CD4-positive, alpha-beta T cell treated with Interleukin-15 for 1 hour (primary cell): Measurements from ENCODE around the gene RAD9A.
A peak's percentile ranks its signal among the peaks of the same experiment; 100 is the strongest.

Source experiments
- DNase-seq: peaks from one replicate; pipeline ENCODE4 v3.0.0-alpha.2; 2020

Gene RAD9A

DNA sequence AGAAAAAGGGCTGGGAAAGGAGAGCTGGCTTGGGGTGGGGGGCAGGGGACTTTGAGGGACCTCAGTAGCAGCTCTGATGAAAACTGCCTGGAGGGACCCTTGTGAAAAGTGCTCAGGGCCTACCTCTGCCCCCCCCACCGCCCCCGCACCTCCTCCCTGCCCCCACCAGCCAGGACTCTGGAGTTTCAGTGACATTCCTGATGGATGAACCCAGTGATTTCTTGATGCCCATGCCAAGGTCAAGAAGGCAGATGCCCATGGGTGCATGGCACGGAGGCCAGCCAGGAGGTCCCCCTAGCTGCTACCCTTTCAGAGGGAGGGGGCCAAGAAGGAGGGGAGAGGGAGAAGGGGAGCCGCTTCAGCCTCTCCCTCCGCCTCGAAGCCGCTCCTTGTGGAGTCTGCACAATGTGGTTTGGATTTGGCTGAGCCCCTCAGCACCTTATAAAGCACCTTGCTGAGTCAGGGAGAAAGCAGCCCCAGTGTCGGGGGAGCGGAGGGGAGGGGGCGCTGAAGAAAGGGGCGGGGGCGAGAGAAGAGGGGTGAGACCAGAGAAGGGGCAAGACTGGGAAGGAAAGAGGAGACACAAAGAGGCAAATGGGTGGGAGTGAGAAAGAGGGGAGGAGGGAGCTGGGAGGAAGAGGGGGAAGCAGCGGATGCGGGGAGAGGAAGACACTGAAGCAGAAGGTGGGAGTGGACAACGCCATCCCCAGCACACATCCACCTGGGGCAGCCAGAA lies 16.3 kb upstream of the RAD9A start:
- DNase-seq = no peak

DNA sequence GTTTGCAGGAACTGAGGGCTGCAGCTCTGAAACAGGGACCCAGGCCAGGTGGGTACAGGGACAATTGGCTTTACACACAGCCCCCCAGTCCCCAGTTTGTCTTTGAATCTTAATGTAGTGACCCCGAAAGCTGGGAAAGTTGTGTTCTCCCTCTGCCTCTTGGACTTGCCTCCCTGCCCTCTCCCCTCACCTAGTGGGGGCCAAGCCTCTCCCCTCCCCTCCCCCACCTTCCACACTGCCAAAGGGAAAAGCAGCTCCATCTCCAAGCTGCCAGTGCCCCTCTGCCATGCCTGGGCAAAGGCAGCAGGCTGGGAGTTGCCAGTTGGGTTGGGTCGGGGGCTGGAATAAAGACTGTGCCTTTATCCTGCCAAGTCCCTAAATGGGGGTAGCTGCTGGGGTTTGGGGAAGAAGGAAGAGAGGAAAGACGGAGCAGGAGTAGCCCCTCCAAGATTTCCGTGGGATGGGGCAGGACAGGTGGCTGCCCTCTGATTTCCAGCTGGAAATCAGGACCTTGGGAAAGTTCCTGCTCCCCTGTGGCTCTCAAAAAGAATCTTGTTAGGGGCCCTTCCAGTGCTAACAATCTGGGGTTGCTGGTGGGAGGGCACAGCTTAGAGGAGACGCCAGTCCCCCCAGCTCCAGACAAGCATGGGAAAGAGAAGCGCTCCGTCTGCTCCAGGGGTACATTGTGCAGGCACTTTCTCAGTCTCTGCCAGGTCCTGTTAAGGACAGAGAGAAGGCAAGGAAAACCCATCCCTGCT lies 15.5 kb upstream of the RAD9A start:
- no peak for DNase-seq

DNA sequence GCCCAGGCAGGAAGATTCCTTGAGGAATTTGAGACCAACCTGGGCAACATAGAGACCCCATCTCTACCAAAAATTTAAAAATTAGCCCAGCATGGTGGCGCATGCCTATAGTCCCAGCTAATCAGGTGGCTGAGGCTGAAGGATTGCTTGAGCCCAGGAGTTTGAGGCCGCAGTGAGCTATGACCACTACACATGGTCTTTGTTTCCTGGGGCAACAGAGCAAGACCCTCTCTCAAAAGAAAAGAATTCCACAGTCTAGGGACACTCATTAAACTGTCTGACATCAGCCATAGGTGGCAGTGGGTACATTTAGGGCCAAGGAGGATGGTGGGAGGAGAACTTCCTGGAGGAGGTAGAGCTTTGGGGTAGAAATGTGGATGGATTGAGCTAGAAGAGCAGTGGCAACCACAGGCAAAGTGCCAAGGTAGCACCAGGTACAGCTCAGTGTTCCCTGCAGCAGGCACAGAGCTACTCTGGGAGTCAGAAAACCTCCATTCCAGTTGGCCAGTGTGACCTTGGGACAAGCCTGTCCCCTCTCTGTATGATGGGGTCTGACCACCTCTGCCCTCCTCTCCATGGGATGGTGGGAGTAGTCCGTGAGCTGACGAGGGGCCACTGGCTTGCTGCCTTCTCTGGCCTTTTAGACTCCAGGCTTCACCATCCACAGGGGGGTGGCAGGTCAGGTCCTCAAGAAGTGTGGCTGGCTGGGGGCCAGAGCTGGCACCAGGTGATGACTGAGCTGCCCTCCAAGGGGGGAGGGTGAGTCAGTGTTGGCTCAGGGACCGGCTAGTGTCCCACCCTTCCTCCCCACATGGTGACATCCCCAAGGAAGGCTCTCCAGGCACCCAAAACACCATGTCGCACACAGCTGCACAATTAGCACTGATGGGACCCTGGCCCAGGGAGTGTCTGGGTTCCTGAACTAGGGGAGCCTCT lies 14.6 kb upstream of the RAD9A start:
- DNase-seq = no peak

DNA sequence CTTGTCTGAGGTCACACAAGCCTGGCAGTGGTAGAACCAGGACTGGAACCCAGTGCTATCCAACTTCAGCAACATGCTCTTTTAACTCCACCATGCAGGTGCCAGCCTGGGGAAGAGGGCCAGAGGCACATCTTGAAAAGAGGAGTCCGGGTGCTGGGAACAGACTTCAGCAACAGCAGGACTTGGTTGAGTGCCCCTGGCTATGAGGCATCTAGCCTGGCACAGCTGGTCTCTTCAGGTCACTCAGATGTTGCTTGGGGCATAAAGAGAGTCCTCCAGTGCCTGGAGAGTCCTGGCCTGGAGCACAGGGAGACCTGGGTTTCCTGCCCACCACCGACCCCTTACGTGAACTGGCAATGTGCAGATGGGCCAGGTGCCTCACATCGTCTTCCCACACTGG lies 13.2 kb upstream of the RAD9A start:
- DNase-seq = no peak

DNA sequence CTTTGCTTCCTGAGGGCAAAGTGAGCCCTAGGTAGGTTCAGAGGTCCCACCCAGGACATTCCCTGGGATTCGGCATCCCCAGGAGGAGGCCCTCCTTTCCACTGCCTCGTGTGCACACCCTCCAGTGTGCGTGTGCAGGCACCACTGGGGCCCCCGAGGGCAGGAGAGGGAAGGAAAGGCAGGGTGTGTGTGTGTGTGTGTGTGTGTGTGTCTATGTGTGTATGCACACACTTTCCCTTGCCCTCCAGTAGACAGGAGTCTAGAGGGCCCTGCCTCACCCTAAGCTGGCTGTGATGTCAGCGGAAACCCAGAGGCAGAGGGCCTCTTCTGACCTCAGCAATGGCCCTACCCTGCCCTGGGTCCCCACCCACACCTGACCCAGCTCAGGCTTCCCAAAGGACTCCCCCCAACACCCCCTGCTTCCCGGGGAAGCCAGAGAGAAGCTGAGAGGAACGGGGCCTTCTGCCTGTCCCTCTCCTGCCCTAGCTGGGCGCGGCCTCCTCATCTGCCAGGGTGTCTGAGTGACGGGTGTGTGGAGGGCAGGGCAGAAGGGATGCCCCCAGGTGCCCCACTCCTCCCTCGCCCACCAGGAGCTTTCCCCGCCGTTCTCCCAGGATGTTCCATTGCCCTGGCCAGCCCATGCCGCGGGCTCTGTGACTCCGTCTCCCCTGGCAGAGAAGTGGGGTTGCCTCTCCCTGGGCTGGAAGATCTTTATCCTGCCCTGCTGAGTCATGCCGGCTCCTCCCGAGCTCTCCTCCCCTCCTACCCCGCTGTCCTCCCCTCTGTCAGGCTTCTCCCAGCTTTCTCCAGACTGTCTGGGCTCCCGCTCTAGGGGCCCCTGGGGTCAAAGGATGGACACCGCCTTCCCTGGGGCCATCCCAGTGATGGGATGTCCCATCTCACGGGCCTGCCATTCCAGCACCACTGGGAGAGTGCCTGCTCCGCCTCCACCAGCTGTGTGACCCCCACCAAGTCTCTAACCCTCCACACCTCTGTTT lies 12.4 kb upstream of the RAD9A start:
- DNase-seq = no peak

DNA sequence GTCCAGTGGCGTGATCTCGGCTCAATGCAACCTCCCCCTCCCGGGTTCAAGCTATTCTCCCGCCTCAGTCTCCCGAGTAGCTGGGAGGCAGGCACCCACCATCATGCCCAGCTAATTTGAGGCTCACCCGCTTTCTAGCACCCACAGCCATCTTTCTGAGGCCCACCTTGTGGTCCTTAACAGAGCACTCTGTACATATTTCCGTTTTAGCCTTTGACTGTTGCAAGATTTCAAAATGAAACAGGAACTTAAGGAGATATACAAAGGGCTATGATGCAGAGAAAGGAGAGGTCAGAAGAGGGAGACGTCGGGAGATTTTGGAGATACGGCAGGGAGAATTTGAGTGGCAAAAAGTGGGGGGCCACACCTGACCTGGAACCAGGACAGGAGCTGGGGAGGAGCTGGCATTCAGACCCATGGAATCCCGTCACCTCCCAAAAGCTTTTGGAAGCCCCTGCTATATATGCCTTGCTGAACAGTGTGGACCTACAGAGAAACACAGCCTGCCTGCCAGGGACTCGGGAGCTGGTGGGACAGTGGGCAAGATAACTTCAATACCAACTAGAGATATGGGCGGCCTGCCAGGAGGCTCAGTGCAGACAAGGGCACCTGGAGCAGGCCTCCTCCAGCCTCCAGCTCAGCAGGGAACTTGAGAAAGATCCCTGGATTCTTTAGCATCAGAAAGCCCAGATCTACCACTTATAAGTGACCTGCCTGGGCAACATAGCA lies 10.4 kb upstream of the RAD9A start:
- no peak for DNase-seq

DNA sequence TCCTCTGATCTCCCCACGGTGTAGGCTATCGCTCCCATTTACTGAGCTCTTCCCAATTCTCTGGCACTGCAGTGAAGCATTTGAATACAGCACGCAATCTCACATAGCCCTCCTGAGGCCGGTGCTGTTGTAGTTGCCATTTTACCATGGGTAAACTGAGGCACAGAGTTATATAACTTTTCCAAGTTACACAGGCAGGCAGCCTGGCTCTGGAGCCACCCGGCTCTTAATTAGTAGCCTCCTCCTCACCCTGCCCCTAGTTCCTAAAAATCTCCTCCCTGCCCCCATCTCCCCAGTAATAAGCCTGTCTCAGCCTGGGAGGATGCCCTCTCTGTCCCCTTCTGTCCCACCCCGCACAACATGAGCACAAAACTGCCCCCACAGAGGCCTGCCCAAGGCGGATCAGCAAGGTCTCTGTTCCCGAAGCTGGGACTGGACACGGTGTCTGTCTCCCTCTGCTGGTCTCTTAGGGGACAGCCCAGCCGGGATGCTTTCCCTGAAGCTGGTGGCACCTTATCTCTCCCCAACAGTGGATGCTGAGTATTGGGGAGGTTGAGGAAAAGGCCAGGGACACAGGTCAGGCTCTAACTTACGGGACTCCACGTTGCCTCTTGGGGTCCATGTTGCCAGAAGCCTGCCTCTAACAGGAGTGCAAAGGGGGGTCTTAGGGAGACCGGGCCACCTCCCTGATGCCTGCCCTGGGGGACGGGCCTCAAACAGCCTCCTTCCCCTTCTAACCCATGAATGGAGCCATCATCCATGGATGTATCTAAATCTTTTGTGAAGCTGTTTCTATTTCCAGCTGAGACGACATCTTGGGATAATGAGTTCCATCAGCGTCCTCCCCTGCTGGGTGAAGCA lies 9.3 kb upstream of the RAD9A start:
- DNase-seq = peak; percentile 84

DNA sequence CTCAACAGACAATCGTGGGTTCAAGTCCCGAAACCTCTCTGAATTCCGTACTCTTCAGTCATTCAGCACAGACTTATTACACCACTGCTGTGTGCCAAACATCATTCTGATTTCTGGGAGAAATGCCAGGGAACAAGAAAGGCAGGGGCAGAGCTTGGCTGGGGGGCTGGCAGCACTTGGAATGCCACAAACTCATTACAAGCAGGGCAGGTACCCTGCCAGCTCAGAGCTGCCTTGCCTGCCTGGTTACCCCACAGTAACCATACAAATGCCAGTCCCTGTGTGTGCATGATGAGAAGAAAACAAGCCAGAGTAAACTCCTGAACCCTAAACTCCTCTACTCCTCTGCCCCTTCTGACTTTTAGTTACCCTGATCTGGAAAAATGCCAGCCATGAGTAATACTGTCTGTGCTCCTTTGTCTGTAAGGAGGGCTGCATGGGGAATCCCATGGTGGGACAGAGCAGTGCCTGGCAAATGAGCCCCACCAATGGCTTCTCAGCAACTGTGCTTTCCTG lies 6.9 kb upstream of the RAD9A start:
- DNase-seq = no peak

DNA sequence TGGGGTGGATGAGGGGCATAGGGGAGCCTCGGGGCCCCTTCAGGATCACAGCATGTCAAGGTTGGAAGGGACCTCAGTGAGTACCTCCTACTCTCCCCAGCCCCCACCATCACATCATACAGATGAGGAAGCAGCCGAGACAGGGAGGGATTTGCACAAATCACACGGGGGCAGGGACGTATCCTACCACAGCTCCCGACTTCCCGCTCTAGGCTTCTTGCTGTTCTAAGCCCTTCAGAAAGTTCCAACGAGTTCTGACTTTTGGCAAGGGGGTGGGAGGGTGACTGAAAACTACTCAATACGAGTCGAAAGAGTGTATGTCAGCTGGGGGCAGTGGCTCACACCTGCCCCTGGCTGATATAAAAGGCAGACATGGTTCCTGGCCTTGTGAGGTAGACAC lies 4.7 kb upstream of the RAD9A start:
- no peak for DNase-seq

DNA sequence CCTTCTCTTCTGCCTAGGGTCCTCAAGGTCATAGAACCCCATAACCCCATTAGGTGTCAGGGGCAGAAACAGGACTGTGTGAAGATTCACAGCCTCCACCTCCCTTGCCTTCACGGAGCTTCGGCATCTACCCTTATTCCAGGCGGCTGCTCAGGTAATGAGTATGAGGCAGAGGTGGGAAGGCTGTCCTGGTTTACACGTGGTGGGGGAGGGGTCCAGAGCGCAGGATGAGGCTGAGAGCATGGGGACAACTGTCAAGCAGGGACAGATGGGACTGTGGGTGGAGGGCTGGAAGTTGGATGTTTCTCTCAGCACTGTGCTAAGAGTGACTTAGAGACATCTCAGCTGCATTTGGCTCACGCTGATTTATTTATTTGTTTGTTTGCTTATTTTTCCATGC lies 4.3 kb upstream of the RAD9A start:
- no peak for DNase-seq

DNA sequence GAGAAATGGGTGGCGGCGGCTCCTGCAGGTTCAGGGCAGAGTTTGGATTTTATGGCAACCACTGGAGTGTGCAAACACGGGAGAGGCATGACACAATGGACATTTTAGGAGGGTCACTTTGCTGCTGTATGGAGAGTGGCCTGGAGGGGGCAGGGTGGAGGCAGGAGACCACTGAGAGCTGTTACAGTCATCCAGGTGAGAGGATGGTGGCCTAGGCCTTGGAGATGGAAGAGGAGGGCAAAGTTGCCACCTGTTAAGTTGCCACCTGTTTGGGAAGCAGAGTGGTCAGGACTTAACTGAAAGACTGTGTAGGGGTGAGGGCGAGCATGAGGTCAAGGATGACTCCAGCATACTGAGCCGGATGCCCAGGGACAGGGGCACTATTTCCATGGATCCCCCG lies 2.3 kb upstream of the RAD9A start:
- peak; percentile 53 for DNase-seq

DNA sequence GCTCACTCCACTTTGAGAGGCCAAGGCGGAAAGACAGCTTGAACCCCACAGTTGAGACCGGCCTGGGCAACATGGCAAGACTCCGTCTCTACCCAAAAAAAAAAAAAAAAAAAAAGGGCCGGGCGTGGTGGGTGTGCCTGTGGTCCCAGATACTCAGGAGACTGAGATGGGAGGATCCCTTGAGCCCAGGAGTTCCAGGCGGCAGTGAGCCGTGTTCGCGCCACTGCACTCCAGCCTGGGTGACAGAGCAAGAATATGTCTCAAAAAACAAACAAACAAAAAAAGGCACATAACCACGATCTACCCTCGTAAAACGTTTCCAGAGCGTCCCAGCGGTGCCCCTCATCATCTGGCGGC lies 861 bp upstream of the RAD9A start:
- DNase-seq = no peak

DNA sequence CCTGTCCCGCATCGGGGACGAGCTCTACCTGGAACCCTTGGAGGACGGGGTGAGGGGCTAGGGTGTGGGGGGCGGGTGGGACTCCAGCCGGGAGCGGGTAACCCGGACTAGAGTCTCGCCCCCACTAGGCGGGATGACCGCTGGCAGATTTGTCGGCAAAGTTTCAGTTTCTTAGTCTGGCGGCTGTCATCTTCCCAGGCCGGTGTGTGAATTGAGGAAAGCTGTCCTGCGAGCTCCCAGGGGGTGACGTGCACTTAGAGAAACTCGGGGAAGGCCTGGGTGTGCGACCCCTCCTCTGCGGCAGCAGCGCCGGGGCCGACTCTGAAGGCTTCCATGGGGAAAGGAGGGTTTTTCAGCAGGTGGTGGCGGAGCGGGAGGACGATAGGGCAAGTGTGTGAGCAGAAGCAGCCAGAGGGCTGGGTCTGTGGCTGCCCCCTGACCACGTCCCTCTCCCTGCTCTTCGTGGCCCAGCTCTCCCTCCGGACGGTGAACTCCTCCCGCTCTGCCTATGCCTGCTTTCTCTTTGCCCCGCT lies 463 bp downstream of the RAD9A start:
- no peak for DNase-seq

DNA sequence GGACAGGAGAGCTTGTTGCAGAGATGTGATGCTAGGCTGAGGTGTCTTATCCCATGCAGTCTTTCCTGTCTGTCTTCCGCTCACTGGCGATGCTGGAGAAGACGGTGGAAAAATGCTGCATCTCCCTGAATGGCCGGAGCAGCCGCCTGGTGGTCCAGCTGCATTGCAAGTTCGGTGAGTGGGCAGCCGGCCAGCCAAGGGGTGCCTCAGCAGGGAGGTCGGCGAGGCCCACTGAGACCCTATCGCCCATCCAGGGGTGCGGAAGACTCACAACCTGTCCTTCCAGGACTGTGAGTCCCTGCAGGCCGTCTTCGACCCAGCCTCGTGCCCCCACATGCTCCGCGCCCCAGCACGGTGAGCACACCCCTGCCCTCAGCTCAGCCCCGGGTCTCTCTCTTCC lies 1.7 kb downstream of the RAD9A start:
- DNase-seq = no peak

DNA sequence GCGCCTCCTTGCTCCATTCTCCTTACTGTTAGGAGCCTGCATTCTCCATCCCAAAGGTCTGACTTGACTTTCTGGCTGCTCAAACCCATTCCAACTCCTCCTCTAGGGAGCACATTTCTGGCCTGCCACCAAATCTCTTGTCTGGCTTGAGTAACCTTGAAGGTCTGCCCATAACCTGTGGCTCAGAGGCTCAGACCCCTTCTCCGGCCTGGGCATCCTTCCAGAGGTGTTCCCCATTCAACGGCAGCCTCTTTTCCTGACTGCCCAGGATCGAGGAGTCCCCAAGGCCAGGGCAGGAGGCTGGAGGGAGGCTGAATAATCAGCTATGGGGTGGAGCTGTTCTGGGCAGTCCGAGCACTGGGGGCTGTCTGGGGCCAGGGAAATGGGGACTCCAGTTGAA lies 2.2 kb downstream of the RAD9A start:
- no peak for DNase-seq

DNA sequence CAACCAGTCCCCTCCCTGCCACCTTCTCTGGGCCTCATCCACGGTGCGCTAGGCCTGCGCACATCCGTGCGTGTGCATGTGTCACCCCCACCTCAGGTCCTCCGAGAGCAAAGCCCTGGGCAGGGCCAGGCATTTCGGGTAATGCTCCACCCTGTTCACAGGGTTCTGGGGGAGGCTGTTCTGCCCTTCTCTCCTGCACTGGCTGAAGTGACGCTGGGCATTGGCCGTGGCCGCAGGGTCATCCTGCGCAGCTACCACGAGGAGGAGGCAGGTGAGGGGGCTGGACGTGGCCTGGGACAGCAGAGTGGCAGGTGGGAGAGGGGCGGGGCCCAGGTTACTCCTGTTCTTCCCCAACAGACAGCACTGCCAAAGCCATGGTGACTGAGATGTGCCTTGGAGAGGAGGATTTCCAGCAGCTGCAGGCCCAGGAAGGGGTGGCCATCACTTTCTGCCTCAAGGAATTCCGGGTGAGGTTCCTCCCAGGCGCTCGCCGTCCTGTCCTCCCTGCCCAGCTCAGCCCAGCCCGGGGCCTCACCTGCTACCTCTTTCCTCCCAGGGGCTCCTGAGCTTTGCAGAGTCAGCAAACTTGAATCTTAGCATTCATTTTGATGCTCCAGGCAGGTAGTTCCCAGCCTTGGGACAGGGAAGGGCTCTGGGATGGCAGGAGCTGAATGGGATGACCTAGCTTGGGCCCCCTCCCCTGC lies 3.9 kb downstream of the RAD9A start:
- no peak for DNase-seq

DNA sequence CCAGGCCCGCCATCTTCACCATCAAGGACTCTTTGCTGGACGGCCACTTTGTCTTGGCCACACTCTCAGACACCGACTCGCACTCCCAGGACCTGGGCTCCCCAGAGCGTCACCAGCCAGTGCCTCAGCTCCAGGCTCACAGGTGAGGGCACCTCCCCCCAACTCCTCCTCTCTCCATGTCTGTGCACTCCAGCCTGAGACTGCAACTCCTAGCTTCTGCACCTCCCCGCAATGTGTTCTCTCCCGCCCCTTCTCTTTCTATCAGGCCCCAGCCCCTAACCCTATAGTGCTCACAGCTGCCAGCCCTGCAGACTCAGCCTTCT lies 4.4 kb downstream of the RAD9A start:
- DNase-seq = no peak

DNA sequence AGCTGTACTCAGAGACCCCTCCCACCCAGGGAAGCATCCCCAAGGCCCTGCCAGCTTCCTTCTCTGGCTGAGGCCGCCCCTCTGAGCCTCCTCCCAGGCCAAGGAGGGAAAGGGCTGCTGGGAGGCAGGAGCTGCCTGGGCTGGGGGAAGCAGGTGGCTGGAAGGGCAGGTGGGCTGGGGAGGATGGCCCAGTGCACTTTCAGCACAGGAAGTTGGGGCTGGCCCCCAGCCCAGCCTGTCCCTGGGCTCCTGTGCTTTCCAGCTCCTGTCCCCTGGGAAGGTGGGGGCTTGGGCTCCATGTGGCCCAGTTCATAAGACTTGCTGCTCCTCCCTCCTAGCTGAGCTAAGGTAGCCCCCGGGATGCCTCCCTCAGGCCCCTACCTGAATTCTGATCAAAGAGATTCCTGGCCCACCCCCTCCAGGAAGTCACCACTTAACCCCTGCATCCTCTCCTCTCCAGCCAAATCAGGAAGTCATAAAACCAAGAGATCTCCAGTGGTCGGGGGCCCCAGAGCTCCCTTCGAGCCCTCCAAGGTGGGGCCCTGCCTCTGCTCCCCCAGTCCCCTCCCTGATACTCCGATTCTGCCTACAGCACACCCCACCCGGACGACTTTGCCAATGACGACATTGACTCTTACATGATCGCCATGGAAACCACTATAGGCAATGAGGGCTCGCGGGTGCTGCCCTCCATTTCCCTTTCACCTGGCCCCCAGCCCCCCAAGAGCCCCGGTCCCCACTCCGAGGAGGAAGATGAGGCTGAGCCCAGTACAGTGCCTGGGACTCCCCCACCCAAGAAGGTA lies 5.0 kb downstream of the RAD9A start:
- DNase-seq = no peak

DNA sequence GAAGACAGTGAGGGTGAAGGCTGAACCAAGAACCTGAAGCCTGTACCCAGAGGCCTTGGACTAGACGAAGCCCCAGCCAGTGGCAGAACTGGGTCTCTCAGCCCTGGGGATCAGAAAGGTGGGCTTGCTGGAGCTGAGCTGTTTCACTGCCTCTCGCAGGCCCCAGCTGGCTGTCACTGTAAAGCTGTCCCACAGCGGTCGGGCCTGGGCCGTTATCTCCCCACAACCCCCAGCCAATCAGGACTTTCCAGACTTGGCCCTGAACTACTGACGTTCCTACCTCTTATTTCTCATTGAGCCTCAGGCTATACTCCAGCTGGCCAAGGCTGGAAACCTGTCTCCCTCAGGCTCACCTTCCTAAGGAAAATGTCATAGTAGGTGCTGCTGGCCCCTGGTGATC lies 5.8 kb downstream of the RAD9A start:
- DNase-seq = no peak
